HepG2 (cell line): ENCODE measurements around the gene WDSUB1. TPM values are rescaled to one million over a fixed set of nuclear protein-coding genes. Genes with fewer than 3 reads are reported as not detected.

Source experiments
- CHD2 ChIP-seq: IDR thresholded peaks from 2 replicates; pipeline ENCODE4 v1.6.1; 2011; ENCODE audit warnings: low read depth, low read length, improper control_type of control experiment
- DPF2 ChIP-seq: sonication (generic); formaldehyde crosslinking; IDR thresholded peaks from 2 replicates; pipeline ENCODE4 v1.4.0; 2020; ENCODE audit warnings: mild to moderate bottlenecking, low read depth, missing genetic modification reagents, borderline replicate concordance
- EP300 ChIP-seq, 3 experiments: sonication (generic) in 1 of 3; formaldehyde crosslinking in 1 of 3; IDR thresholded peaks; 2 replicates each; pipeline versions ENCODE4 v1.5.1 to v1.6.1; 2011 to 2020; ENCODE audit warnings: low read depth in 2 of 3, low read length in 2 of 3, borderline replicate concordance in 1 of 3, improper control_type of control experiment in 1 of 3, mild to moderate bottlenecking in 1 of 3, missing genetic modification reagents in 1 of 3, moderate library complexity in 1 of 3
- FOXJ3 ChIP-seq: sonication (generic); formaldehyde crosslinking; IDR thresholded peaks from 2 replicates; pipeline ENCODE4 v1.4.0; 2020; ENCODE audit warnings: missing genetic modification reagents, mild to moderate bottlenecking, borderline replicate concordance
- HMGA1 ChIP-seq: sonication (generic); formaldehyde crosslinking; conservative IDR thresholded peaks from 2 replicates; pipeline ENCODE4 v1.4.0; 2020; ENCODE audit warnings: missing genetic modification reagents
- HNF4G ChIP-seq, 2 experiments: sonication (generic) in 1 of 2; formaldehyde crosslinking in 1 of 2; IDR thresholded peaks; 2 replicates each; pipeline versions ENCODE4 v1.4.0 to v1.6.1; 2011 to 2020; ENCODE audit warnings: borderline replicate concordance in 2 of 2, low read depth in 2 of 2, mild to moderate bottlenecking in 2 of 2, low read length in 1 of 2, missing genetic modification reagents in 1 of 2, moderate library complexity in 1 of 2
- MEIS2 ChIP-seq: sonication (generic); formaldehyde crosslinking; IDR thresholded peaks from 2 replicates; pipeline ENCODE4 v1.9.0; 2021; ENCODE audit warnings: mild to moderate bottlenecking, missing genetic modification reagents
- MLX ChIP-seq: IDR thresholded peaks from 2 replicates; pipeline ENCODE4 v1.6.1; 2016
- NBN ChIP-seq: fragments of 450-650 bp; conservative IDR thresholded peaks from 2 replicates; pipeline ENCODE4 v1.6.1; 2017
- NONO ChIP-seq, 2 experiments: fragments of 450-650 bp in 1 of 2; sonication (generic) in 1 of 2; formaldehyde crosslinking in 1 of 2; IDR thresholded peaks in 1 of 2; conservative IDR thresholded peaks in 1 of 2; 2 replicates each; pipeline versions ENCODE4 v1.6.1 to v1.8.0; 2017 to 2022; ENCODE audit warnings: mild to moderate bottlenecking in 1 of 2, missing genetic modification reagents in 1 of 2, moderate library complexity in 1 of 2
- PITX1 ChIP-seq: sonication (generic); formaldehyde crosslinking; IDR thresholded peaks from 2 replicates; pipeline ENCODE4 v1.5.1; 2020; ENCODE audit warnings: mild to moderate bottlenecking, missing genetic modification reagents
- RXRA ChIP-seq: sonication (generic); formaldehyde crosslinking; IDR thresholded peaks from 2 replicates; pipeline ENCODE4 v1.5.1; 2020; ENCODE audit warnings: missing genetic modification reagents
- RXRB ChIP-seq: IDR thresholded peaks from 2 replicates; pipeline ENCODE4 v1.6.1; 2016; ENCODE audit warnings: borderline replicate concordance, missing genetic modification reagents, missing compliant biosample characterization
- STAT5B ChIP-seq: sonication (generic); formaldehyde crosslinking; IDR thresholded peaks from 2 replicates; pipeline ENCODE4 v1.4.0; 2020; ENCODE audit warnings: missing genetic modification reagents
- SYNCRIP ChIP-seq: fragments of 200-400 bp; formaldehyde crosslinking; IDR thresholded peaks from 2 replicates; pipeline ENCODE4 v1.6.1; 2018; ENCODE audit warnings: mild to moderate bottlenecking, low read depth, low read length; ENCODE audit not compliant: insufficient read depth
- TFDP2 ChIP-seq: sonication (generic); formaldehyde crosslinking; IDR thresholded peaks from 2 replicates; pipeline ENCODE4 v1.4.0; 2020; ENCODE audit warnings: missing genetic modification reagents
- TRIM22 ChIP-seq: fragments of 450-650 bp; IDR thresholded peaks from 2 replicates; pipeline ENCODE4 v1.6.1; 2017
- ZEB1 ChIP-seq: IDR thresholded peaks from 2 replicates; pipeline ENCODE4 v1.6.1; 2012; ENCODE audit warnings: mild to moderate bottlenecking, low read depth, inconsistent platforms; ENCODE audit not compliant: insufficient replicate concordance
- ZNF180 ChIP-seq: sonication (generic); formaldehyde crosslinking; IDR thresholded peaks from 2 replicates; pipeline ENCODE4 v1.4.0; 2020; ENCODE audit warnings: low read depth, missing genetic modification reagents, borderline replicate concordance
- ZNF264 ChIP-seq: sonication (generic); formaldehyde crosslinking; IDR thresholded peaks from 2 replicates; pipeline ENCODE4 v1.4.0; 2020; ENCODE audit warnings: missing genetic modification reagents
- ZNF275 ChIP-seq: sonication (generic); formaldehyde crosslinking; IDR thresholded peaks from 2 replicates; pipeline ENCODE4 v1.8.0; 2022; ENCODE audit warnings: missing genetic modification reagents, mild to moderate bottlenecking, inconsistent platforms, borderline replicate concordance
- ZNF329 ChIP-seq: sonication (generic); formaldehyde crosslinking; IDR thresholded peaks from 2 replicates; pipeline ENCODE4 v1.9.0; 2021; ENCODE audit warnings: low read depth, mild to moderate bottlenecking, missing genetic modification reagents
- ZNF644 ChIP-seq: IDR thresholded peaks from 2 replicates; pipeline ENCODE4 v1.6.1; 2016; ENCODE audit warnings: low read depth
- polyA plus RNA-seq, 8 experiments: library from polyadenylated mRNA; depleted of rRNA in 3 of 8; stranded (reverse) in 7 of 8; unstranded in 1 of 8; fragments of >200 nt; fragmentation: Illumina TruSeq in 4 of 8; extraction: Trizol in 4 of 8; gene quantifications; 2 replicates each; pipeline versions ENCODE4 v1.2.1 to v1.2.3, GENCODE V29; 2011 to 2016; ENCODE audit warnings: low read depth in 4 of 8, missing spikeins in 1 of 8, mixed read lengths in 1 of 8; ENCODE audit not compliant: insufficient read depth in 1 of 8
- total RNA-seq, 5 experiments: library from RNA; depleted of rRNA; stranded (reverse); fragments of >200 nt; fragmentation: Illumina TruSeq; extraction: Trizol; gene quantifications; 2 replicates each; pipeline ENCODE4 v1.2.3, GENCODE V29; 2016; ENCODE audit warnings: low read depth in 1 of 5

Gene WDSUB1
- total and polyA plus RNA-seq, 2 of the 13 experiments (the other 11 are each of a cell fraction or from before 2014, with no cell fraction given): 10.1 to 10.7 TPM

- TF ChIP-seq STAT5B (CRISPR knock-in tag) (no peak), ZNF329 (CRISPR knock-in tag) (no peak), DPF2 (no peak), ZNF180 (CRISPR knock-in tag) (no peak), SYNCRIP (no peak), NONO (IDR thresholded peaks at IDR 0.05) (no peak), NONO (CRISPR knock-in tag; conservative IDR thresholded peaks at IDR 0.05) (no peak), EP300 (IDR thresholded peaks at IDR 0.05; ENCODE audit: low read depth in 2 of 2, low read length in 2 of 2) (peak in 1 of 2 experiments; percentile 8; a peak in 1 of 4 replicates), EP300 (CRISPR knock-in tag; IDR thresholded peaks at IDR 0.05; ENCODE audit: borderline replicate concordance) (no peak), ZNF644 (no peak), ZEB1 (no peak), FOXJ3 (CRISPR knock-in tag) (no peak), HNF4G (IDR thresholded peaks at IDR 0.05; ENCODE audit: borderline replicate concordance, low read depth, low read length) (no peak), HNF4G (CRISPR knock-in tag; IDR thresholded peaks at IDR 0.05; ENCODE audit: borderline replicate concordance, low read depth) (no peak), RXRA (CRISPR knock-in tag) (no peak; the same call in none of the 2 replicates), HMGA1 (CRISPR knock-in tag) (no peak), ZNF264 (CRISPR knock-in tag) (no peak), NBN (no peak), RXRB (CRISPR knock-in tag) (no peak), PITX1 (CRISPR knock-in tag) (peak; percentile 32; the same call in 1 of the 2 replicates), TRIM22 (no peak), TFDP2 (no peak), ZNF275 (0 out of 2 replicates have a peak, but pooled peaks have one; percentile 39), CHD2 (no peak), MLX (CRISPR knock-in tag) (no peak), MEIS2 (CRISPR knock-in tag) (no peak; the same call in 1 of the 2 replicates)
Observed at GRCh38 chr2:159286709-159287441, 372 bp upstream of the WDSUB1 start (continued).
